GM12878 (cell line): Measurements from ENCODE around the gene TBX10. TPM values are rescaled to one million over a fixed set of nuclear protein-coding genes. Genes with fewer than 3 reads are reported as not detected.

Source experiments
- BRCA1 ChIP-seq: IDR thresholded peaks from 2 replicates; pipeline ENCODE4 v1.6.1; 2011; ENCODE audit warnings: low read depth, low read length, improper control_type of control experiment
- EZH2 ChIP-seq: IDR thresholded peaks from 2 replicates; pipeline ENCODE4 v1.6.1; 2012; ENCODE audit warnings: low read depth, mild to moderate bottlenecking, control low read depth, inconsistent platforms, low read length, borderline replicate concordance; ENCODE audit not compliant: control insufficient read depth
- HDAC2 ChIP-seq: fragments of 200-600 bp; sonication (generic); IDR thresholded peaks from 2 replicates; pipeline ENCODE4 v1.6.1; 2017
- MEF2B ChIP-seq: fragments of 450-650 bp; IDR thresholded peaks from 2 replicates; pipeline ENCODE4 v1.6.1; 2018; ENCODE audit warnings: mild to moderate bottlenecking, moderate library complexity; ENCODE audit not compliant: partially characterized antibody, poor library complexity, severe bottlenecking
- NR2F1 ChIP-seq: fragments of 450-650 bp; conservative IDR thresholded peaks from 2 replicates; pipeline ENCODE4 v1.6.1; 2017; ENCODE audit warnings: mild to moderate bottlenecking
- SMAD5 ChIP-seq: IDR thresholded peaks from 2 replicates; pipeline ENCODE4 v1.6.1; 2016; ENCODE audit warnings: antibody characterized with exemption, low read depth
- SPI1 ChIP-seq: IDR thresholded peaks from 2 replicates; pipeline ENCODE4 v1.6.1; 2011; ENCODE audit warnings: low read depth, mild to moderate bottlenecking, low read length, moderate library complexity, borderline replicate concordance; ENCODE audit not compliant: insufficient read depth
- SREBF1 ChIP-seq: IDR thresholded peaks from 2 replicates; pipeline ENCODE4 v1.6.1; 2012; ENCODE audit warnings: mild to moderate bottlenecking, low read length
- TAF1 ChIP-seq: IDR thresholded peaks from 2 replicates; pipeline ENCODE4 v1.6.1; 2011; ENCODE audit warnings: mild to moderate bottlenecking, low read depth, low read length, borderline replicate concordance
- TARDBP ChIP-seq: IDR thresholded peaks from 2 replicates; pipeline ENCODE4 v1.6.1; 2016; ENCODE audit warnings: borderline replicate concordance
- ZBED1 ChIP-seq: IDR thresholded peaks from 2 replicates; pipeline ENCODE4 v1.6.1; 2016; ENCODE audit warnings: borderline replicate concordance
- ZNF207 ChIP-seq: fragments of 450-650 bp; IDR thresholded peaks from 2 replicates; pipeline ENCODE4 v1.6.1; 2014; ENCODE audit warnings: antibody characterized with exemption, mild to moderate bottlenecking, borderline replicate concordance
- ZNF24 ChIP-seq: fragments of 450-650 bp; IDR thresholded peaks from 2 replicates; pipeline ENCODE4 v1.6.1; 2017; ENCODE audit warnings: antibody characterized with exemption, mild to moderate bottlenecking
- polyA plus RNA-seq, 11 experiments: library from polyadenylated mRNA; depleted of rRNA in 4 of 11; unstranded in 6 of 11; stranded (reverse) in 5 of 11; fragments of >200 nt; fragmentation: Nextera tagmentation in 4 of 11; fragmentation: Illumina TruSeq in 1 of 11; extraction: Ambion mirVana in 4 of 11; extraction: Trizol in 1 of 11; gene quantifications; 1 replicate in 1 of 11; 2 replicates in 10 of 11; pipeline versions ENCODE4 v1.2.1 to v1.2.3, GENCODE V29; 2011 to 2016; ENCODE audit warnings: inconsistent platforms in 2 of 11, missing spikeins in 2 of 11, low read depth in 1 of 11
- total RNA-seq, 4 experiments: library from RNA; depleted of rRNA in 3 of 4; stranded (reverse); fragments of >200 nt in 3 of 4; fragmentation: Illumina TruSeq in 1 of 4; extraction: Trizol in 1 of 4; gene quantifications; 2 replicates each; pipeline versions ENCODE4 v1.2.1 to v1.2.3, GENCODE V29; 2013 to 2021
- TF ChIP-seq, protein P1 (sequence below): fragments of 450-650 bp; IDR thresholded peaks from 2 replicates; pipeline ENCODE4 v1.6.1; 2016; ENCODE audit warnings: mild to moderate bottlenecking, moderate library complexity, borderline replicate concordance
- TF ChIP-seq, protein P2 (sequence below): fragments of 450-650 bp; IDR thresholded peaks from 2 replicates; pipeline ENCODE4 v1.6.1; 2017; ENCODE audit warnings: borderline replicate concordance
- TF ChIP-seq, protein P3 (sequence below): IDR thresholded peaks from 2 replicates; pipeline ENCODE4 v1.6.1; 2012; ENCODE audit warnings: low read depth, low read length, improper control_type of control experiment
- TF ChIP-seq, protein P4 (sequence below): fragments of 450-650 bp; formaldehyde crosslinking; IDR thresholded peaks from 2 replicates; pipeline ENCODE4 v1.4.0; 2022; ENCODE audit warnings: mild to moderate bottlenecking, moderate library complexity

TBX10 gene
- total and polyA plus RNA-seq, 10 of the 15 experiments (the other 5 are each of a cell fraction or from before 2014, with no cell fraction given) = 0.10 to 0.44 (median 0.20) TPM; not detected in 4

DNA sequence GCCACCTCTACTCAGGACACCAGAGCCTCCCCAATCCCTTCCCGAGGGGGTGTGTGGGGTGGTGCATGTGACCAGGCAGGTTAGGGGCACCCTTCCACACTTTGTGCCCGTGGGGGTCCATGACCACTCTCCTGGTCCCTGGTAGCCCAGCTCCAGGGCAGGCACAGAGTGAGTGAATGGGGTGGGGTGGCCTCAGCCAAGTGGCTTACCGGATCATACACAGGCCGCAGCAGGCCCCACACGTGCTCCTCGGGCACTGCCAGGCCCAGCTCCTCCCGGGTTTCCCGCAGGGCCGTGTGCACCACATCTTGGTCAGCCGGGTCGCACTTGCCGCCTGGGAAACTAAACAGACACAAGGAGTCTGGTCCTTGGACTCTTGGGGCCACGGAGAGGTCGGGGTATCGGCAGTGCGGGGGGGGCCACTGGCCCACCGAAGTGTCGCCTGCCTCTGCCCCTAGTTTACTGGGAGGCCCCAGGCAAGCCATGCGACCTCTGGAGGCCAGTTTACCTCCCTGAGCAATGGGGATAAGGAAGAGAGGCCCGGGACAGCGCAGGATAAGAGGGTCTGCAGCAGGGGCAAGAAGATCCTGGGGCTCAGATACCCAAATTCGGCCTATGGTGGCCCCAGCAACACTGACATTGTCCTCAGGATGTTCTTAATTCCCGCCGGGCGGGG, 10.7 kb downstream of the TBX10 start (continued):
- TF ChIP-seq MEF2B (peak; percentile 7), TAF1 (no peak), ZBED1 (no peak), SREBF1 (no peak), ZNF207 (no peak), BRCA1 (no peak), NR2F1 (no peak), HDAC2 (no peak), EZH2 (no peak), SPI1 (no peak), ZNF24 (no peak), SMAD5 (no peak), TARDBP (no peak)
- TF ChIP-seq, protein P1, sequence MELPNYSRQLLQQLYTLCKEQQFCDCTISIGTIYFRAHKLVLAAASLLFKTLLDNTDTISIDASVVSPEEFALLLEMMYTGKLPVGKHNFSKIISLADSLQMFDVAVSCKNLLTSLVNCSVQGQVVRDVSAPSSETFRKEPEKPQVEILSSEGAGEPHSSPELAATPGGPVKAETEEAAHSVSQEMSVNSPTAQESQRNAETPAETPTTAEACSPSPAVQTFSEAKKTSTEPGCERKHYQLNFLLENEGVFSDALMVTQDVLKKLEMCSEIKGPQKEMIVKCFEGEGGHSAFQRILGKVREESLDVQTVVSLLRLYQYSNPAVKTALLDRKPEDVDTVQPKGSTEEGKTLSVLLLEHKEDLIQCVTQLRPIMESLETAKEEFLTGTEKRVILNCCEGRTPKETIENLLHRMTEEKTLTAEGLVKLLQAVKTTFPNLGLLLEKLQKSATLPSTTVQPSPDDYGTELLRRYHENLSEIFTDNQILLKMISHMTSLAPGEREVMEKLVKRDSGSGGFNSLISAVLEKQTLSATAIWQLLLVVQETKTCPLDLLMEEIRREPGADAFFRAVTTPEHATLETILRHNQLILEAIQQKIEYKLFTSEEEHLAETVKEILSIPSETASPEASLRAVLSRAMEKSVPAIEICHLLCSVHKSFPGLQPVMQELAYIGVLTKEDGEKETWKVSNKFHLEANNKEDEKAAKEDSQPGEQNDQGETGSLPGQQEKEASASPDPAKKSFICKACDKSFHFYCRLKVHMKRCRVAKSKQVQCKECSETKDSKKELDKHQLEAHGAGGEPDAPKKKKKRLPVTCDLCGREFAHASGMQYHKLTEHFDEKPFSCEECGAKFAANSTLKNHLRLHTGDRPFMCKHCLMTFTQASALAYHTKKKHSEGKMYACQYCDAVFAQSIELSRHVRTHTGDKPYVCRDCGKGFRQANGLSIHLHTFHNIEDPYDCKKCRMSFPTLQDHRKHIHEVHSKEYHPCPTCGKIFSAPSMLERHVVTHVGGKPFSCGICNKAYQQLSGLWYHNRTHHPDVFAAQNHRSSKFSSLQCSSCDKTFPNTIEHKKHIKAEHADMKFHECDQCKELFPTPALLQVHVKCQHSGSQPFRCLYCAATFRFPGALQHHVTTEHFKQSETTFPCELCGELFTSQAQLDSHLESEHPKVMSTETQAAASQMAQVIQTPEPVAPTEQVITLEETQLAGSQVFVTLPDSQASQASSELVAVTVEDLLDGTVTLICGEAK = 0 out of 2 replicates have a peak, but pooled peaks have one; percentile 29
- TF ChIP-seq, protein P2, sequence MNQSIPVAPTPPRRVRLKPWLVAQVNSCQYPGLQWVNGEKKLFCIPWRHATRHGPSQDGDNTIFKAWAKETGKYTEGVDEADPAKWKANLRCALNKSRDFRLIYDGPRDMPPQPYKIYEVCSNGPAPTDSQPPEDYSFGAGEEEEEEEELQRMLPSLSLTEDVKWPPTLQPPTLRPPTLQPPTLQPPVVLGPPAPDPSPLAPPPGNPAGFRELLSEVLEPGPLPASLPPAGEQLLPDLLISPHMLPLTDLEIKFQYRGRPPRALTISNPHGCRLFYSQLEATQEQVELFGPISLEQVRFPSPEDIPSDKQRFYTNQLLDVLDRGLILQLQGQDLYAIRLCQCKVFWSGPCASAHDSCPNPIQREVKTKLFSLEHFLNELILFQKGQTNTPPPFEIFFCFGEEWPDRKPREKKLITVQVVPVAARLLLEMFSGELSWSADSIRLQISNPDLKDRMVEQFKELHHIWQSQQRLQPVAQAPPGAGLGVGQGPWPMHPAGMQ = no peak
- TF ChIP-seq, protein P3, sequence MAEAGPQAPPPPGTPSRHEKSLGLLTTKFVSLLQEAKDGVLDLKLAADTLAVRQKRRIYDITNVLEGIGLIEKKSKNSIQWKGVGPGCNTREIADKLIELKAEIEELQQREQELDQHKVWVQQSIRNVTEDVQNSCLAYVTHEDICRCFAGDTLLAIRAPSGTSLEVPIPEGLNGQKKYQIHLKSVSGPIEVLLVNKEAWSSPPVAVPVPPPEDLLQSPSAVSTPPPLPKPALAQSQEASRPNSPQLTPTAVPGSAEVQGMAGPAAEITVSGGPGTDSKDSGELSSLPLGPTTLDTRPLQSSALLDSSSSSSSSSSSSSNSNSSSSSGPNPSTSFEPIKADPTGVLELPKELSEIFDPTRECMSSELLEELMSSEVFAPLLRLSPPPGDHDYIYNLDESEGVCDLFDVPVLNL = no peak; the same call in 1 of the 2 replicates
- TF ChIP-seq, protein P4, sequence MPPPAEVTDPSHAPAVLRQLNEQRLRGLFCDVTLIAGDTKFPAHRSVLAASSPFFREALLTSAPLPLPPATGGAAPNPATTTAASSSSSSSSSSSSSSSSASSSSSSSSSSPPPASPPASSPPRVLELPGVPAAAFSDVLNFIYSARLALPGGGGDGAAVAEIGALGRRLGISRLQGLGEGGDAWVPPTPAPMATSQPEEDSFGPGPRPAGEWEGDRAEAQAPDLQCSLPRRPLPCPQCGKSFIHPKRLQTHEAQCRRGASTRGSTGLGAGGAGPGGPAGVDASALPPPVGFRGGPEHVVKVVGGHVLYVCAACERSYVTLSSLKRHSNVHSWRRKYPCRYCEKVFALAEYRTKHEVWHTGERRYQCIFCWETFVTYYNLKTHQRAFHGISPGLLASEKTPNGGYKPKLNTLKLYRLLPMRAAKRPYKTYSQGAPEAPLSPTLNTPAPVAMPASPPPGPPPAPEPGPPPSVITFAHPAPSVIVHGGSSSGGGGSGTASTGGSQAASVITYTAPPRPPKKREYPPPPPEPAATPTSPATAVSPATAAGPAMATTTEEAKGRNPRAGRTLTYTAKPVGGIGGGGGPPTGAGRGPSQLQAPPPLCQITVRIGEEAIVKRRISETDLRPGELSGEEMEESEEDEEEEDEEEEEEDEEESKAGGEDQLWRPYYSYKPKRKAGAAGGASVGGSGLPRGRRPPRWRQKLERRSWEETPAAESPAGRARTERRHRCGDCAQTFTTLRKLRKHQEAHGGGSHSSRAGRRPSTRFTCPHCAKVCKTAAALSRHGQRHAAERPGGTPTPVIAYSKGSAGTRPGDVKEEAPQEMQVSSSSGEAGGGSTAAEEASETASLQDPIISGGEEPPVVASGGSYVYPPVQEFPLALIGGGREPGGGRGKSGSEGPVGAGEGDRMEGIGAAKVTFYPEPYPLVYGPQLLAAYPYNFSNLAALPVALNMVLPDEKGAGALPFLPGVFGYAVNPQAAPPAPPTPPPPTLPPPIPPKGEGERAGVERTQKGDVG (CRISPR knock-in tag) = 0 out of 2 replicates have a peak, but pooled peaks have one; percentile 15
